HG02623 (cell line): ENCODE results near the gene INPPL1.
"Not testable (repeated sequence)": the region's sequence is repeated elsewhere in the genome, so short reads cannot be mapped to it uniquely, and the experiment has no call there.

Experiments used
- ATAC-seq: cut with Tn5 transposase; IDR thresholded peaks from one replicate; pipeline ENCODE4 v1.9.1; 2021; ENCODE audit warnings: moderate library complexity; ENCODE audit not compliant: unreplicated experiment

INPPL1 gene

DNA sequence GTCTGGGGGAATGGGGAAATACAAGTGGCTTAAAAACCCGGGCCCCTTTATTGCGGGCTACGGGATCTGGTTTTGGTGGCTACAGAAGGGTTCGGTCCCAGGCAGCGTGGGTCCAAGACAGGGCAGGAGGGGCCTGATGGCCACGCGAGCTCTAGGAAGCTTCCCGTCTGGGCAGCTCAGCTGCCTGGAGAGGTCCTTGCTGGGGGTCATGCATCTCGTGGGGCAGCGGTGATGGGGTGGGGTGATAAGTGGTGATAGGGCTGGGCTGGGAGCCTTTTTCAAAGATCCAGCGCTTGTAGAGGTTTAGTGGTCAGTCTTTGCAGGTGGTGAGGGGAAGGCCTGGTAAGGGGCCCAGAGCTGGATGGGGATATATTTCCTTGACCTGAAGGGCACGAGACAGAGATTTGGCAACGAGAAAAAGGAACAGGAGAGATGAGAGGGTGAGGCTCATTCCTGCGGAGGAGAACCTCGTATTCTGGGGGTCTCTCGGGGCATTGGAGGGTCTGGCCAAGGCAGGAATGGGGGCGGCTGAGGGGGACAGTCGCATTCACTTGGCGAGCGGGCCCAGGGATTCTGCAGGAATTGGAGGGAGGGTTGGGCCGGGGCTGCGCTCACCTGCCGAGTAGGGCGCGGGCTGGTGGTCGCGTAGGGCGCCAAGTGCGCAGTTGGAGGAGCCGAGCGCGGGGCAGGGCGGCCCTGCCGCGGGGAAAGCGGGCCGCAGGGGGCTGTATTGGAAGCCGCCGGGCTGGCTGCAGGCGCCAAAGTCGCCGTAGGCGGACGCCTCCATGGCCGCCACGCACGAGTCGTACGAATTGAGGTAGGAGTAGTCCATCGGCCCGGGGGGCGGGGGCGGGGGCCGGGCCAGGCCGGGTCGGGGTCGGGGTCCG lies 18.8 kb downstream of the INPPL1 start:
- ATAC-seq, result no peak

GRCh38 chr11:72244060-72244360 lies 19.4 kb downstream of the INPPL1 start, which contains the start of gene PHOX2A:
Gene PHOX2A, minus strand, starts transcription at chr11:72244176. Its CDS starts 172 bp downstream, at chr11:72244004.
- ATAC-seq, result no peak

- no peak for ATAC-seq
These were observed 20.0 kb downstream of the INPPL1 start for GRCh38 chr11:72244361-72245262.

- ATAC-seq, result no peak
These were observed 20.8 kb downstream of the INPPL1 start for GRCh38 chr11:72245263-72245816.

DNA sequence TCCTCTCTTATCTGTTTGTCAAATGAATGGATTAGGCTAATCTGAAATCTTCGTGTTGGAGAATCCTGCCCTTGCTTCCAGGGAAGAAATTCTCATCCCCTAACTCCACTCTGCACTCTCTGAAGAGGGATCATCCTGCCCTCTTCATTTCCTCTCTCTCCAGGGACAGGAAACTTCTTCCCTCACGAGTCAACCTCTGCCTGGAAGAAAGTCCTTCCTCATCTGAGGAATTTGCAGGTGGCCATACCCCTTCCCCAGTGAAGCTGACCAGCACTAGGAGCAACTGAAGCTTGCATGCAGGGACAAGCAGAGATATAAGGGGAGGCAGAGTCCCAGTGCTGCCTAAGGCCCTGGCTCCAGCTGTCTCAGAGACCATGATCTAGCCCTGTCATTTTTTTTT lies 23.0 kb downstream of the INPPL1 start:
- ATAC-seq, result no peak

GRCh38 chr11:72249961-72250360 lies 25.4 kb downstream of the INPPL1 start:
- no peak for ATAC-seq

- ATAC-seq, result no peak
These were observed 26.3 kb downstream of the INPPL1 start for GRCh38 chr11:72250661-72251464.

DNA sequence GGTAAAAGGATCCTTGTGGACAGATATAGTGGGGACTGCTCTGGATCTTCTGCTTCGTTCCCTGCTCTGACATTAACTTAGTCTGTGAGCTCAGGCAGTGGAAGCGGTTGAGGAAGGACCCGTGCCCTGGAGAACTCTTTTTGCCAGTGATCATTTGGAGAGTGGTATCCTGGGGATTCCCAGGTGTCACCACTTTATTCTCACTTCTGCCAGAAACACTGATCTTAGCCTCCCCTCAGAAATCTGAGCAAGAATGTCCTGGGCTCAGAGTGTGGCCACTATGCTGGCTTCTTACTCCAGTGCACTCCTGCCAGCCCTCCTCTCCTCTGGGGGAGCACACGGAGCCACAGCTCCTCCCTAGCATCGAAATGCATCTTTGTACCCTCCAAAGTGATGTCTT lies 27.0 kb downstream of the INPPL1 start:
- no peak for ATAC-seq

DNA sequence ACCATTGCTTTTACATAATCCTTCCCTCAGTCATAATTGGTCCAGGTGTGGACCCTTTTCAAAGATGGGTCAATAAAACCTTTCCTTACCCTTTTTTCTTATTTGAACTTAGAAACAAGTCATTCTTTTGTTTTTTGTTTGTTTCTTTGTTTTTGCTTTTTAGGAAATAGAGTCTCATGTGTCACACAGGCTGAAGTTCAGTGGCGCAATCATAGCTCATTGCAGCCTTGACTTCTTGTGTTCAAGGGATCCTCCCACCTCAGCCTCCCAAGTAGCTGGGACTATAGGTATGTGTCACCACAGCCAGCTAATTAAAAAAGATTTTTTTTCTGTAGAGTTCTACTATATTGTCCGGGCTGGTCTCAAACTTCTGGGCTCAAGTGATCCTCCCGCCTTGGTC lies 28.8 kb downstream of the INPPL1 start:
- no peak for ATAC-seq

DNA sequence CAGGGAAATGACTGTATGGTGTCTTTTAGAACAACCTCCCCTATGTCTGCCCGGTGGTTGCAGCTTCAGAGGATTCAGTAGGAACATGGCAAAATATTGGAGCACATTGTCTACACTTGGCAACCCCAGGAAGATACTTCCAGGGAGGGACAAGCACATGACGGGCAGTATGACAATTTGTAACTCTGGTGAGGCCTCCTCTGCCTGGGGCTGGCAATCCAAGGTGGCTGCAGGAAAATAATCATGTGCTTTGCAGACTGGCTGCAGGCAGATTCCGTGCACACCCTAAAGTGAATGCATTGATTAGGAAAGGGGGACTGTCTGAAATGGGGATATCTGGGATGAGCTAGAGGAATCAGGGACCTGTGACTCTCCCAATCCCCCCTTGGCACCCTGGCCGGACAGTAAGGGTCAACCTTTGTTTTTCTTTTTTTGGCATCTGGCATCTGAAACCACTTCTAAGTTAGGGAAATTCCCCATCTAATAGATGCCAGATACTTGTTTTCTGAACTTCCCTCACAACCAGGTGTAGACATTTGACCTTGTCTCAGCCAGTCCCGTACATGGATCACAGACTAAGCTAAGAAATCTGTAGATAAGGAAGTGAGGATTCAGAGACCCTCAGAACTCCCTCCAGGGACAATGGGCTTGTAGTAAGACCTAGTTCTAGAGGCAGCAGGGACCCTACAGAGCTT lies 29.9 kb downstream of the INPPL1 start:
- no peak for ATAC-seq

GRCh38 chr11:72257570-72257969 lies 33.0 kb downstream of the INPPL1 start:
- no peak for ATAC-seq

DNA sequence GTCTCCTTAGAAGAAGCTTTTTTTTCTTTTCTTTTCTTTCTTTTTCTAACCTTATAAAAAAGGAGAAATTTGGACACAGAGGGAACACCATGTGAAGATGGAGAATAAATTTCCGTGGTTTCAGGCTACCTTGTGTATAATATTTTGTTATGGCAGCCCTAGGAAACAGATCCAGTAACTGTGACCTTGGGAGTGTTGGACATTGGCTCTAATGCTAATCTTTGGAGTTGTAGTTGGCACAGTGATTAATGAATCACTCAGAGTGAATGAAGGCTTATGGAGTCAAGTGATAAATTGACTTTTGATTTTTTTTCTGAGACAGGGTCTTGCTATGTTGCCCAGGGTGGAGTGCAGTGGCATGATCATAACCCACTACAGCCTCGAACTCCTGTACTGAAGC lies 34.9 kb downstream of the INPPL1 start:
- ATAC-seq, result no peak

DNA sequence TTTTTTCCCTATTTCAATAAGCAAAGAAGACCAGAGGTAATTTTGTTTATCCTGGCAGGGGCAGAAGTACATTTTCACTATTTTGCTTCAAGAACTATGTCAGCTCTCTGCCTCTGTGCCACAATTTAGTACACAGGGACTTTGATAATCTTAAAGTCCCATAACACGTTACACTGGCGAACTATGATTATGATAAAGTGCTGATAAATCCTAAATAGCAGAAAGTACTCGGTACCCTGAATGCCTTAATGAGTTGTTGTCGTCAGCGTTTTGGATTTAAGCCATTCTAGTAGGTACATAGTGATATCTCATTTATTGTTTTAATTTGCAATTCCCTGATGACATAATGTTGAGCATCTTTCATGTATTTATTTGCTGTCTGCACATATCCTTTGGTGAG lies 36.0 kb downstream of the INPPL1 start:
- no peak for ATAC-seq

DNA sequence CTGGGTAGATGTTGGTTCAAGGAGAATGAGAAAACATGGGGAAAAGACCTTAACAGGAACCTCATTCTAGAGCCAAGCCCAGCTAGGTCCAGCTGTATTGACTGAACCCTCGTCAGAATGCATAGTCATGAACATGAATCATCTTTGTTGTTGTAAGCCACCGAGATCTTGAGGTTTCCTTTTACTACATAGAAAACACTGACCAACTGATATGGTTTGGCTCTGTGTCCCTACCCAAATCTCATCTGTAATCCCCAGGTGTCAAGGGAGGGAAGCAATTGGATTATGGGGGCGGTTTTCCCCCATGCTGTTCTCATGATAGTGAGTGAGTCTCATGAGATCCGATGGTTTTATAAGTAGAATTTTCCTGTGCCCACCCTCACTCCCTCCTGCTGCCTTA lies 38.8 kb downstream of the INPPL1 start:
- ATAC-seq, result no peak

DNA sequence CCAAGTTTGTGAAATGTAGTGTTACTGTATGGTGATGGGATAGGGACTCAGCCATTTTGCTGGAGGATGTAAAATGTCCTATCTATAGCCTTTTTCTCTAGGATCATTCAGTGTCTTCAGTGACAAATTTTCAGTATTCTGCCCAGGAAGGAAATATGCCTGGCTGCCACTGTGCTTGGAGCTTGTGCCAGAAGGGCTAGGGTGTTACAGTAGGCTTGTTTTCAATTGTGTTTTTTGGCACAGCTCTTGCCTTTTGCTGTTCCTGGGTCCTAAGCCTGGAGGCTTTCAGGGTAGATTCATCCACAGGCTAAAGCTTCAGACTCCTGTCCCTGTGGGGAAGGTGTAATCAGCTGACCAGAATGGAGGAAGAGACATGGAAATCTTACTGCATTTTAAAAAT lies 41.4 kb downstream of the INPPL1 start:
- ATAC-seq, result no peak

DNA sequence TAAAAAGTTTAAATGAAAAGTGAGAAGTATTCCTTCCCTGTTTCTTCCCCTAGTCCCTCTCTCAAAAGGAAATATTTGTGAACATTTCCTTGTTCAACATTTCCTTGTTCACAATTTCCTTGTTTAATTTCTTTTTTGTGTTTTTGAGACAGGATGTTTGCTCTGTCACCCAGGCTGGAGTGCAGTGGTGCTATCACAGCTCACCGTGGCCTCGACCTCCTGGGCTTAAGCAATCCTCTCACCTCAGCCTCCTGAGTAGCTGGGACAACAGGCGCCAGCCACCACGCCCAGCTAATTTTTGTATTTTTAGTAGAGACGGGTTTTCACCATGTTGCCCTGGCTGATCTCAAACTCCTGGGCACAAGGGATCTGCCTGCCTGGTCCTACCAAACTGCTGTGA lies 42.4 kb downstream of the INPPL1 start:
- not testable (repeated sequence) for ATAC-seq

- ATAC-seq, result no peak
These were observed 43.5 kb downstream of the INPPL1 start for GRCh38 chr11:72267956-72268617.

- ATAC-seq, result no peak
These were observed 47.4 kb downstream of the INPPL1 start for GRCh38 chr11:72271980-72272379.

DNA sequence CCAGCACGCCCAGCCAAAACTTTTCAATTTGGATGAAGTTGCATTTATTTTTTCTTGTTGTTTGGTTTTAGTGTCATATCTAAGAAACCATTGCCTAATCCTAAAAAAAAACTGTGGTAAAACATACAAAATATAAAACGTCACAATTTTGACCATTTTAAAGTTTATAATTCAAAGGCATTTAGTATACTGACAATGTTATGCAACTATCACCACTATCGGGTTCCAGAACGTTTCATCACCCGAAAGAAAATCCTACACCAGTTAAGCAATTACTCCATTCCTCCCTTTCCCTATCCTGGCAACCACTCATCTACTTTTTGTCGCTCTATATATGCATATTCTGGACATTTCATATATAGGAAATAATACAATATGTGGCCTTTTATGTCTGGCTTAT lies 49.9 kb downstream of the INPPL1 start:
- no peak for ATAC-seq

- ATAC-seq, result no peak
These were observed 54.3 kb downstream of the INPPL1 start for GRCh38 chr11:72278905-72279304.
